NCI-H1694 treated with DMSO at 0.1 percent for 48 hours (cell line): ENCODE measurements around the gene KRT81.
"Not testable (repeated sequence)": the region's sequence is repeated elsewhere in the genome, so short reads cannot be mapped to it uniquely, and the experiment has no call there.

Experiments
- DNase-seq: peaks from one replicate; lab custom pipeline; 2025; lab: John Stamatoyannopoulos, UW

KRT81 gene

DNA sequence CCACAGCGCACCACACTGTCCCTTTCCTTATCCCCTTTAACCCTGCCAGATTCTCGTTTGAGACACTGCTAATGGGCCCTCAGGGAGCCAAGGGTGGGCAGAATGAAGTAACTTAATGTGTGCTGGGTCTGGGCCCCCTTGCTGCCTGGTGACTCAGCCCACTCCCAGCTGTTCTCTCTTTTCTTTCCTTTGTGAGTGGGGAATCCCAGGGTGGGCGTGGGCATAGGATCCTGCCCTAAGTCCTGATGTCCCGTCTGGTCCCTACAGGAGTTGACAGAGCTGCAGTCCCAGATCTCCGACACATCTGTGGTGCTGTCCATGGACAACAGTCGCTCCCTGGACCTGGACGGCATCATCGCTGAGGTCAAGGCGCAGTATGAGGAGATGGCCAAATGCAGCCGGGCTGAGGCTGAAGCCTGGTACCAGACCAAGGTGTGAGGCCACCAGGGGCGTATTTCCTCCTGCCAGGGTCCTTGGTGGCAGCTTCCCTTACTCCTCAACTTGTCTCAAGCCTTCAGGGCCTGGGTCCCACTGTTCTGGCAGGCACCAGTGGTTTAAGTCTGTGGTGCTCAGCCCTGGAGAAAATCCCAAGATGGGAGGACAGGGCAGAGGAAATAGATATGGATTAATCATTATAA, 50.0 kb downstream of the KRT81 start:
- no peak for DNase-seq

DNA sequence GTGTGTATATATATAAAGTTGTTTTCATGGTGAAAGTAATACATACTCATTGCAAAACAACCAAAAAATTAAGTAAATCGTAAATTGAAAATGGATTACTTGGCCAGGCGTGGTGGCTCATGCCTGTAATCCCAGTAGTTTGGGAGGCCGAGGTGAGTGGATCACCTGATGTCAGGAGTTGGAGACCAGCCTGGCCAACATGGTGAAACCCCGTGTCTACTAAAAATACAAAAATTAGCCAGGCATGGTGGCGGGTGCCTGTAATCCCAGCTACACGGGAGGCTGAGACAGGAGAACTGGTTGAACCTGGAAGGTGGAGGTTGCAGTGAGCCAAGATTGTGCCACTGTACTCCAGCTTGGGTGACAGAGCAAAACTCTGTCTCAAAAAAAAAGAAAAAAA, 51.1 kb downstream of the KRT81 start:
- not testable (repeated sequence) for DNase-seq

DNA sequence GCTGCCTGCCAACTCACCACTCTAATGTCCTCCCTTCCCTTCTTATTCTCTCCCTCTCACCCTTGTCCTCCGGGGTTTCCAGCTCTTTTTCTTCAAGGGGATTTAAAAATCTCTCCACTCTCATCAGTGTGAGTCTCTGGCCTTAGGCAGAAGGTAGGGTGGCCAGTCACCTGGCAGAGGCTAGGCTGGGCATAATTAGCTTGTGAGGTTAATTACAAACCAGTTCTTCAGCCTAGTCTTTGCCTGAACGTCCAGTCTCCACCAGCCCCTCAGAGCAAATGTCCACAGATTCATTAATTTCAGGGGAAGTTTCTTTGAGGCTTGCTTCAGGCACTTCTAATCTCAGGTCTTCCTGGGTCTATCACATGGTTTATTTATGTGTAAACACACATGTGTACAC, 51.6 kb downstream of the KRT81 start:
- DNase-seq = no peak

GRCh38 chr12:52238916-52239646, 52.3 kb downstream of the KRT81 start:
- no peak for DNase-seq

- DNase-seq = no peak
Observed at GRCh38 chr12:52238207-52238840, 53.0 kb downstream of the KRT81 start.

DNA sequence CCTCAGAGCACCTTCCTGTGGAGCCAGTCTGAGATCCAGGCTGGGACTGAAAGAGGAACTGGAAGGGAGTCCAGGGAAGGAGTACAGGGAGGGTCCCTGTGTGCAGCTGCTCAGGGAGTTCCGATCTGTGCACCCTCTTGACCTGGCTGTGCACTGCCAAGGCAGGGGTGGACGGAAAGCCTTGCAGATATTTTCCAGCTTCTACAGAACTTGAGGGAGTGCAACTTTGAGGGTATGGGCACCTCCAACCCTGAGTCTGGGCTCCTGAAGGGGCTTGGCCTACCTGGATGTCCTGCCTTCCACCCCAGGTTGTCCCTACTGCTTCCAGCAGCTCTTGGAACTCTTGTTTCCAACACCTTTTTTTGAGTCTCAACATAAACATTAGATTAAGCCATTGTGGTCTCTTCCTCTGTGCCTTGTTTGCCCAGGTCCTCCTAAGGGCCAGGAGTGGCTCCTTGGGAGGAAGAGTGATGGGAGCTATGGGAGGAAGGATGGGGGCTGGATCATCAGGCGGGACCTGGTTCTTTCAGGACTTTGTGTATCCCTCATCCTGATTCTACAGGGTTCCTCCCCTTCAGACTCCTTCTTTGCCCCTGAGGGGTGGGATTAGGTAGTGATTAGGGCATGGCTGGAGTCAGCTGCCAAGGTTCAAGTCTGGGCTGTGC, 54.8 kb downstream of the KRT81 start:
- DNase-seq = no peak
